Muscle of arm (tissue), 12 donors: Measurements from ENCODE around the gene FOXC2. TPM values are rescaled to one million over a fixed set of nuclear protein-coding genes. Genes with fewer than 3 reads are reported as not detected.
"Not testable (repeated sequence)": the region's sequence is repeated elsewhere in the genome, so short reads cannot be mapped to it uniquely, and the experiment has no call there.

Source experiments
- DNase-seq: peaks from one replicate; pipeline ENCODE4 v3.0.0-alpha.2; 2013
- polyA plus RNA-seq, 12 donors: library from polyadenylated mRNA; unstranded; fragments of 120-200 nt; gene quantifications; one replicate each; pipeline ENCODE4 v1.2.1, GENCODE V29; 2013; ENCODE audit not compliant: insufficient read length in 12 of 12

FOXC2 gene
- polyA plus RNA-seq, 12 donors, result 0.50 to 4.1 (median 0.98) TPM; not detected in 2

DNA sequence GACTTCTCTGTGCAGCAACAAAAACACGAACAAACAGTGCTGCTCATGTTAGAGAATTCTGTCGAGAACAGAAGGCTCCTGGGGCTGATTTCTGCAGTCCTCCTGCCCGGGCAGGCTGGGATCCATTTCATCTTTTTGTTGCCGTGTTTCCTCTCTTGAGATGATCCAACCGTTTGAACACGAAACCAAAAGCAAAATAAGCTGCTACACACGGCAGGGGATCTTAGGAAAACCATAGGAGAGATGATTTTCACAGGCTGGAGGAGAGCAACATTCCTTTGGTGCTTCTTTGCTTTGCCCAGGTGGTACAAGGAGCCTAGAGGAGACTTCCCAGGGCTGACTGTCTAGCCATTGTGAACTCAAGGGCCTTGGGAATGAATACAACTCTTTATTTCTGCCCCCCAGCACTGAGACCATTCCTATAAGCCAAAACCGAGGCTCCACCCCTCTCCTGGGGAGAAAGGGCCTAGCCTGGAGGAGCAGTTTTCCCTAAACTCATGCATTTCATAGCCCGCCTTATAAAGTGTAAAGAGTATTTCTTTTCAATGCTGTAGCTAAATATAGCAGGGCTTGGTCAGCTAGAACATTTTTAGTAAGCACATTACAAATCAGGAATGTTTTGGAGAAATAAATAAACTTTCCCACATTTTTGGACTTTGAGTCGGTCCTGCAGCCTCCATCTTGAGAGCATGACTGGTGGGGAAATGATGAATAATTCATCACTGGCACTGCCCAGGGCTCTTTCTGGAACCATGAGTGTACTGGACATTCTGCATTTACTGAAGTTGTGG, 19.4 kb downstream of the FOXC2 start:
- no peak for DNase-seq

- DNase-seq, result no peak
These were observed 20.9 kb downstream of the FOXC2 start for GRCh38 chr16:86587487-86587886.

DNA sequence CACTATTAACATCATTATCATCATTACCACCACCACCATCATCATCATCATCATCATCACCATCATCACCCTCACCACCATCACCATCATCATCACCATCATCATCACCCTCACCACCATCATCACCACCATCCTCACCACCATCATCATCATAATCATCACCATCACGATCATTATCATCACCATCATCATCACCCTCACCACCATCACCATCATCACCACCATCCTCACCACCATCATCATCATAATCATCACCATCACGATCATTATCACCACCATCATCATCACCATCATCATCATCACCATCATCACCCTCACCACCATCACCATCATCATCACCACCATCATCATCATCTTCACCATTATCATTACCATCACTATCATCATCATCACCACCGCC, 21.3 kb downstream of the FOXC2 start:
- not testable (repeated sequence) for DNase-seq

DNA sequence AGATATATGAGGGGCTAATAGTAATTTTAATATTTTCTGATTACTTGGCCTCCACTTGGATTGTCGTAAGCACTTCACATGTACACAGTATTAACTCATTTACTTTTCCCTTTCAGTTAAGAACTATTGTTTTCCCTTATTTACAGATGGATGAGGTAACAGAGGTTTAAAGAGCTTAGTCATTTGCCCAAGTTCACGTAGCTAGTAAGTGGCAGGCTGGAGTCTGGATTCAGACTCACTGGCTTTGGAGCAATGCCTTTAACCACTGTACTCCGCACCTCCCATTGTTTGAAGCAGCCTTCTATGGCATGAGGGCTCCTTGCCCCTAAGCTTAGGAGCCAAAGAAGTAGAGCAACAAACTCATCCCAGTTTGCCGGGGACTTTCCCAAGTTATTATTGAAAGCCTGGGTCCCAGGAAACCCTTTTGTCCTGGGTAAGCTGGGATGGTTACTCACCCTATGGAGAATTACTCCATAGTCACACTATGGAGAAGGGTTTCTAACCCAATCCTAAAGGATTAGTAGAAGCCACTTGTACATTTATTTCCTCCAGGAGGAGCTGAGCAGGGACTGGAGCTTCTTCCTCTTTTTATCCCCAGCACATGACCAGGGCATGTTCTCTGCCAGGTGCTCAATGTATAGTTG, 24.0 kb downstream of the FOXC2 start:
- no peak for DNase-seq

- no peak for DNase-seq
These were observed 24.6 kb downstream of the FOXC2 start for GRCh38 chr16:86591270-86591669.

DNA sequence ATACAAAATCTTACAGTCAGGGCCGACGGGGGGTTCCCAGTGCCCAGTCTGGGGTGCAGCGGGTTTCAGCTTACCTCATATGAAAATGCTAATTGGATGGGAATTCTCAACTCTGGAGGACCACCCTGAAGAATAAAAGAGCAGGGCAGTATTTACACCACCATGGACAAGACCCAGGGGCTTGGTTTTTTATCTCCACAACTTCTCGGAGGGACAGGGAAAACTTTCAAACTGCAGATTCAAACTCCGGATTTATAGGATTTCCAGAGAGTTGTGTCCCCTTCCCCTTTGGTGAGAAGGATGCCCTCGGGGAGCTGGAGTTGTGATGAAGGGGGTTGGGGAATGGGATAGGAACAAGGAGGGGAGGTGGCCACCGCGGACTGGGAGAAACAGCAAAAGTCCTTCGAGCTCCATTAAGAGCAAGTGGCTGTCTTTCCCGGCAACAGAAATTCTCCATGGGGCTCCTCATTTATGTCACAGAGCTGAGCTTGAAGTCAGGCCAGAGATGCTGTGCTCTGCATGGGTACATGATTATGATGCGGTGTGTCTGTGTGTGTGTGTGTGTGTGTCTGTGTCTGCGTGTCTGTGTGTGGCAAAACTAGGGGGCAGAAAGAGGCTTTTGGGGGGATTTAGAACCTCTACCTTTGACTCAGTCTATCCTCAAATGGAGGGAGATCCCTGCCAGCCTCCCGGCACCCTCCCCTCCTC, 27.4 kb downstream of the FOXC2 start:
- DNase-seq, result no peak

GRCh38 chr16:86594721-86595120, 28.1 kb downstream of the FOXC2 start:
- no peak for DNase-seq

DNA sequence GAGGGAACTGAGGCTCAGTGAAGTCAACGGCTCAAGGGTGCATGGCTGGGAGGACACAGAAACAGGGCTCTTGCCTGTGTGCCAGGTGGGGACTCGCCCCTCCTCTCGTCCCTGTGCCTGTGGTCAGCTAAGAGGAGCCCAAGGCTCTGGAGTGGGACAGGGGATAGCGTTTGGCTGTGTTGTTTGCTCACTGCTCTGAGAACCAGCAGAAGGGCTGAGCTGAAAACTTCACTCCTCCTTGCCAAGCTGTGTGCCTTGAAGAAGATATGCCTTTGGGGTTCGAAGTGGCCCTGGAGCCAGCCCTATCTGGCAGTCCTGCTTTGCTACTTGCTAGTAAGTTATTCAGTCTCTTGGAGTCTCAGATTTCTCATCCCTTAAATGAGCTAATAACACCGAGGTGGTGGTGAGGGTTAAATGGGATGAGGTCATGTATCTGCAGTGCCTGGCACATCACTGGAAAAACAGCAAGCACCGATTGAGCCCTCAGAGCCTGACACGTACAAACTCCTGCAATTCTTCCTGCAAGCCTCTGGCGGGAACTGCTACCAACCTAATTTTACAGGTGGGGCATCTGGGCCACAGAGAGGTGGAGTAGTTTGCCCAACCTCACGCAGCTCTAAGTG, 29.5 kb downstream of the FOXC2 start:
- DNase-seq, result no peak

DNA sequence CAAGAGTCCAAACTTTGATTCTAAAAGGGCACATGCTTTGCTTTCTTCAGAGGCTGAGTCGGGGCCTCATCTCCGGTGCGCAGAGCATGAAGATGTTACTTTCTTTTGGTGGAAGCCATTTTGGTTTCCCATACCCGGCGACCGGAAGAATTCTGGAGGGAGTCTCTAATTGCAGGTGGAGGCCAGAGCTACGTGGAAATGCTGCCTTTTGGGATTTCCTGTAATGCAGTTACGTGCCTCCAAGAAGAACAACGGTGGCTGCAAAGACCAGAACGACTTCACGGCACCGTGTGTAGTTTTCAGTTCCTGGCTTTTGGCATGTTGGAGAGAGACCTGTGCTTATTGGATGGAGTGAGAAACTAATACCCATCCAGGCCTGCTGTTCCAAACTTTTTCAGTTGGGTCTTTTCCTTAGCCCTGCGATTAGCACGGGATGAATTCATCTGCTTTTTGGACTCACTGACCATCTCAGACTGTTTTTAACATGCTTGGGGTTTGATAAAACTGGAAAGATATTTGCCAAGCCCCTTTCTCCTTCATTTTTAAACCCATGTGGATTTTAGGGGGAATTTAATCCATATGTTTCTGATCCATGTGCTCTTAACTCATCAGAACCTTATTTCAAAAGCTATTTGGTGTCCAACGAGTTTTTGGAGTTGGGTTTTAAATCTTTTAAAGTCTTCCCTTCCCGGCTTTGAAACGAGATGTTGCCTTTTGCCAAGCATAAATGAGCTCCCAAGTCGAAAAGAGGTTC, 30.7 kb downstream of the FOXC2 start:
- no peak for DNase-seq

- no peak for DNase-seq
These were observed 31.4 kb downstream of the FOXC2 start for GRCh38 chr16:86597880-86598606.

- no peak for DNase-seq
These were observed 32.3 kb downstream of the FOXC2 start for GRCh38 chr16:86598607-86599565.

- no peak for DNase-seq
These were observed 34.7 kb downstream of the FOXC2 start for GRCh38 chr16:86601356-86601755.

DNA sequence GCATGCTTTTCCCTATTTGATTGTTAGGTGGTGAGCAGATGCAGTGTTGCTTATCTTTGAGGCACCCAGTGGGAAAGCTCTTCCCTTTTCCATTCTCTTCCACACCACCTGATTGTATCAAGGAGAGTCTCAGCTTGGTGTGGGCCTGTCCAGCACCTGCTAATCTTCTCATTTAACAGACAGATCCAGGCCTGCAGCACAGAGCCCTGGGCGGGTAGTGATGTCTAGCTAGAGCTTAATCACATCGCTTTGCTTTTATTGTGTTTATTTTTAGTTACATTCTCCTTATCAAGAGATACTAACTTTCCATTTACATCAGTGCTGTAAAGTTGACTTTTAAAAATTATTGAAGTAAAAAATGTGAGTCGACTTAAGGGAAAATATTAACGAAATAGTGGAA, 35.9 kb downstream of the FOXC2 start:
- no peak for DNase-seq

DNA sequence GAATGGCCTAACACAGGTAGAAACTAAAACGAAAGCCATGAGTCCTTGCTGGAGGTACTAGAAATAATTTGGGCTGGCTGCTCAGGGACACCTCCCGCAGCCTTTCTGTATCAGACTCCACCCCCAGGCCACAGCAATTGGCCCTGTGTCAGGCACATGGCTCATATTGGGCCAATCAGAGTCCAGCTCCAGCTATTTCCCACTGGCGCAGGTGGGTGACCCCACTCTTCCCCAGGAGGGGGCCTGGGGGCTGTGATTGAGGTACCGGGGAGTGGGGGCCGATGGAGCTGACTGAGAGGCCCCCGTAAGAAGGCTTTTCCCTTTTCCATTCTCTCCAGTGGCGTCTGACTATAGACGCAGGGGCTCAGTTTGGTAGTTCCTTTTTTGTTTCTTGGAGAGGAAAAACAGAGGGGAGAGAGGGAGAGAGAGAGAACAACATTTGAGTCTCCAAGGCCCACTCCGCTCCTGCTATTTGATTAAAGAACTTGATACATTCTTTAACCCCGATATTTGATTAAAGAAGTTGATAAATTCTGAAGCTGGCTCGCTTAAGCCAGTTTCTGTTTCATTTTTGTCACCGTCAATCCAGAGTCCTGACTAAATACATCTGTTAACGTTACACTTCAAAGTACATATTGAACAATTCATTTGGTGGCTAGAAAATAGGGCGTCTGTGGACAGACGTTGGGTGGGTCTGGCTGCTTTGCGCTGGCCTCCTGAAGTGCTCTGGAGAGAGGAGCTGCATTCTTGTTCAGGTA, 38.0 kb downstream of the FOXC2 start:
- no peak for DNase-seq

GRCh38 chr16:86605950-86606349, 39.3 kb downstream of the FOXC2 start:
- no peak for DNase-seq

DNA sequence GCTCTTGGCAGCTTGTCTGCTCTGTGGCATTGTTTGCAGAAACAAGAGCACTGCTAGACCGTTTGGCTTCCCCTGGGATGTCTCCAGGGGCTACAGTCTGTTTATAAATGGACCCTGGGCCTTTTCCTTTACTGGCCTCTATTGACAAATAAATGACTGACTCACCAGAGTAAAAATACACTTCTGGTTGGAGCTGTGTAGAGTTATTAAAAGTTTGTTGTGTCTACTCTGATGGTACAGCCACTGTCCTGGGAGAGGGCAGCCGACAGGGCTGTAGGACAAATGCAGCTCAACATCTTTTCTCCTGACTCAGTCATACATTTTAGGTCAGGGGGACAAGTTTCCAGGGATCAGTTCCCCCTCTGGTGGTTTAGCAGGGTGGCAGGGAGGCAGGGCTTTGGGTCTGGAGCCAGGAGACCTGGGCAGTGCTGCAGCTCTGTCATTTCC, 41.7 kb downstream of the FOXC2 start:
- no peak for DNase-seq

- DNase-seq, result no peak
These were observed 42.5 kb downstream of the FOXC2 start for GRCh38 chr16:86609115-86609514.

DNA sequence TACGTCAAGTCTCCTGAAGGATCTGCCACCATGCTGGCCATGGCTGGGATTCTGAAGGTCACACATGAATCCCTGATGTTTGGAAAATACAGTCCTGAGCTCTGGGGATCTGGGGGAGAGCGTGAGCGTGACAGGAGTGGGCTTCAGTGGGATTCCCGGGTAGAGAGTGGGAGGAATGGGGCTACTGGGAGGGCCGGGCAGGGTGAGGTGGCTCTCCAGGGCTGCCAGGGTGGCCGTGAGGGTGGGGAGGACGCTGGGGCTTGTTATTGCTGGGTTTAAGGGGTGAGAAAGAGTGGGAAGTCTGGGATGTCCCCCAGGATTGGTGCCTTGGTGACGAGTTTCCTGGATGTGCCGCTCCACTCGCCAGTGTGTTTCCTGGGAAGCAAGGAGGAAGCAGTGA, 43.0 kb downstream of the FOXC2 start:
- DNase-seq, result no peak
